GOT3 (cell line): ENCODE results near the gene KCNJ6.
"Not testable (repeated sequence)": the region's sequence is repeated elsewhere in the genome, so short reads cannot be mapped to it uniquely, and the experiment has no call there.

ENCODE experiments used
- DNase-seq: peaks from one replicate; lab custom pipeline; 2025; ENCODE audit warnings: mixed read lengths; lab: John Stamatoyannopoulos, UW

KCNJ6 gene

GRCh38 chr21:37717534-37717933 is 198.7 kb downstream of the KCNJ6 start:
- no peak for DNase-seq

GRCh38 chr21:37712569-37712934 is 203.7 kb downstream of the KCNJ6 start:
- not testable (repeated sequence) for DNase-seq

DNA sequence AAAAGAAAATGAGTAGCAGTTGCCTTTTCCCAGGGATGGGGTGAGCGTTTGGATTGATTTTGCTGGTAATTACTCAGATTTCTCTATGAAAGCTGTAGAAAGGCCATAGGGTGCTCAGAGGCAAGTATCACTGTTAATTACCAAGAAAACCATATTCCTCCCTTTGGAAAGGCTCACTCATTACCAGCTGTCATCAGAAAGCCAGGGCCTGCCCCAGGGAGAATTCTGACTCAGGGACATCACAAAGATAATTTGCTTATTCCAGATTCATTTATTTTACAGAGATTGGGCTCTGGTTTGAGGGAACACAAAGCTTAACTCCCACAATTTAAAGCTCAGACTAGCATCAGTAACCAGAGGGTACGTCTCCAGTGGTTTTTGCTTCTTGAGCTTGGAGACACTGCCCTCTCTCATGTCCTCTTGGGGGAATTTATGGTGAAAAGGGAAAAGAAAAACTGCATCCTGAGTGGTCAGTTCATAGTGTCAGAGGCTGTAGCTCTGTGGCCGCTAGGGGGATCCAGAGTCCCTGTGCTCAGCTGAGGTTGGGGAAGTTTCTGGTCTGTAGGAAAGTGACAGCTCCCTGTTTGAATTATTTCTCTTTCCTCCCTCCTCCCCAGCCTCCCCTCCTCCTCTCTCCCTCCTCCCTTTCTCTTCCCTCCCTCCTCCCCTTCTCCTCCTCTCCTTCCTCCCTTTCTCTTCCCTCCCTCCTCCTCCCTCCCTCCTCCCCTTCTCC is 204.3 kb downstream of the KCNJ6 start:
- no peak for DNase-seq

- DNase-seq = no peak
Measured at GRCh38 chr21:37711286-37711829, 204.9 kb downstream of the KCNJ6 start.

GRCh38 chr21:37710546-37711285 is 205.5 kb downstream of the KCNJ6 start:
- DNase-seq = no peak

GRCh38 chr21:37704751-37705150 is 211.5 kb downstream of the KCNJ6 start:
- DNase-seq = no peak

DNA sequence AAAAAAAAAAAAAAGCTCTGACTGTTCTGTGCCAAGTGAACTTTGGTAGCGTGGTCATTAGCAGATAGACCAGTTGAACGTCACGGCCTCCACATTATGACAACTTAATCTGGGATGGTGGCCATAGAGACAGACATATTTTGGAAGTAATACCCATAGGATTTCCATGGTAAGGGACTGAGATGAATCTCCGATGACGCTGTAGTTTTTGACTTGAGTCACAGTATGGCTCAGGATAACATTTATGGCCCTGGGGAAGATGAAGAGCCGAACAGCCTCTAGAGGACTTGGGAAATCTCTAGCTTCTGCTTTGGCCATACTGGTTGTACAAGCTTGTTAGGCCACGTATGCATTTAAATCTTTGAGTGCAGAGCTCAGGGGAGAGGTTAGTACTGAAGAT is 214.0 kb downstream of the KCNJ6 start:
- DNase-seq = no peak

DNA sequence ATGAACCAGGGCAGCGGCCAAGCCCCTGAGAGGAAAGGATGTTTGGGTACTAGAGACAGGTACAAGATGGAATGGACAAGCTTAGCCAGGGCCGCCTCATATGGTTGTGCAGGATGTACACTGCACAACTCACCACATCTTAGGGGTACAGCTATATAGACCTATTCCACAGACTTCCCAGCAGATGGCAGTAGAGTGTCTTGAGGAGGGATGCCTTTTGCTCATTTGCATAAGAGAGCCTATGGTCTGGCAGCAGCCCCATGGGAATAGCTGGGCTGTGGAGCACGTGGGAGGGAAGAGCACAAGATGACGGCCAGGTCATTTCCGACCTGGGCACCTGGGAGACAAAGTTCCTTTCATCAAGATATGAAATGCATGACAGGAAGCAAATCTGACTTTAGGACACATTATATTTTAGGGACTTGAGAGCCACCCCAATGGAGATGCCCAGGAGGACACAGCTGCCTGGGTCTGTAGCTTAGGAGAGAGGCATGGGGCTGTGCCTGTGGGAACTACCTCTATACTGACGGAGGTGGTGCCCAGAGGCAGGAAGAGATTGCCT is 215.5 kb downstream of the KCNJ6 start:
- DNase-seq = no peak

GRCh38 chr21:37699024-37699775 is 217.1 kb downstream of the KCNJ6 start:
- DNase-seq = no peak

GRCh38 chr21:37696936-37697335 is 219.3 kb downstream of the KCNJ6 start:
- no peak for DNase-seq

- DNase-seq = no peak
Measured at GRCh38 chr21:37695111-37695510, 221.1 kb downstream of the KCNJ6 start.

- DNase-seq = no peak
Measured at GRCh38 chr21:37688952-37689659, 227.2 kb downstream of the KCNJ6 start.

GRCh38 chr21:37686991-37687810 is 229.1 kb downstream of the KCNJ6 start:
- DNase-seq = no peak

- no peak for DNase-seq
Measured at GRCh38 chr21:37684547-37684946, 231.7 kb downstream of the KCNJ6 start.

DNA sequence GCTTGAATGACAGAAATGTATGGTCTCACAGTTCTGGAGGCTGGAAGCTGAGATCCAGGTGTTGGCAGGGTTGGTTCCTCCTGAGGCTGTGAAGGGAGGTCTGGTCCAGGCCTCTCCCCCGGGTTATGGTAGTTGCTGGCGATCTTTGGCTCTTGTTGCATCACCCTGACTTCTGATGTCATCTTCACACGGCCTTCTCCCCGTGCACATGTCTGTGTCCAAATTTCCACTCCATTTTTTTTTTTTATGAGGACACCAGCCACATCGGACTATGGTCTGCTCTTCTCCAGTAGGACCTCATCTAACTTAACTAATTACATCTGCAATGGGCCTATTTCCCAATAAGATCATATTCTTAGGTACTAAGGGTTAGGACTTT is 232.2 kb downstream of the KCNJ6 start:
- no peak for DNase-seq

GRCh38 chr21:37683396-37684114 is 232.7 kb downstream of the KCNJ6 start:
- DNase-seq = no peak

- DNase-seq = no peak
Measured at GRCh38 chr21:37682966-37683365, 233.3 kb downstream of the KCNJ6 start.

DNA sequence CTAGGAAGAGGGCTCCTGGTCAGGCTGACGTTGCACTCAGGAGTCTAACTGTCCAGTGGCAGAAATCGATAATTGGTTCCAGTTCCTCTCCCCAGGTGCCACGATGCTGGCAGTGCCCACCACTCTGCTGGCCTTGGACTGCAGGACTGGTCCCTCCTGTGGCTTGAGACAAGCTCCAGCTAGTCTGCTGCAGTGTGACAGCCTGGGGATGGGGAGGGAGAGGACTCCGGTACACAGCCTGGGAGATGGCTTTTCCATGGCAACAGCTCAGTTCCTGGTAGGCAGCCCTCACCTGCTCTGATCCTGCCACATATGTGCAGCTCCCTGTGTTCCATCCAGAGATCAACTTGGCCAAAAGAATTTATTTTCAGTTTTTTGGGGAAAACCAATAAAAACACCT is 239.3 kb downstream of the KCNJ6 start:
- DNase-seq = no peak

DNA sequence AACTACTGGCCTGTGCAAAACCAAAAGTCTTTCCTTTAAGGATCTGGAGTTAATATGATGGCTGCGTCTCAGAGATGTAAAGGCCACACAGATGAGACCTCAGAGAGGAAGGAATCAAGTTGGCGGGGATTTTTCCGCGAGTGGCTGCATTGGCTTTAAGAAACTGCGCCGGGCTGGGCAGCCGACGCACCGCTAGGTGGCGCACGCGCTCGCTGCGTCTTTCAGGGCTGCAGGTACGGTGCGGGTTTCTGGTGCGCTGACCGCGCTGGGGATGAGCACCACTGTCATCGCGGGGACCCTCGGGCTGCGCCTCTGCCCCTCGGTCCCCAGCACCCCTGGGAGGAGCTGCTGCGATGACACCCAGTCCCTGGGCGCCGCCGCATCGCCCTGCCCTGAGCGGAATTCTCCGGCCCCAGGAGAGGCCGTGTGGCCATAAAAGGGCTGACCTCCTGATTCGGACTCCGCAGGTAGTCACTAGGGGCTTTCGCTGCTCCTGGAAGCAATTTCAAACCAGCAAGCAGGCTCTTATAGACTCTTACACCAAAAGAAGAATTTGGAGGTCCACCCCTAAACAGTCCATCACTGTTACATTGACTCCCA is 241.0 kb downstream of the KCNJ6 start:
- no peak for DNase-seq
